Measurements from ENCODE around the gene SMIM22.

GRCh38 chr16:4753227-4753626, 41.9 kb upstream of the SMIM22 start:
- TF ChIP-seq CTCF (IDR thresholded peaks at IDR 0.05) (no peak), POLR2A (IDR thresholded peaks at IDR 0.05) (no peak), POLR2AphosphoS5 (IDR thresholded peaks at IDR 0.05) (no peak)
